HG02759 (cell line): ENCODE data around the gene RAD51B.
A peak's percentile ranks its signal among the peaks of the same experiment; 100 is the strongest.

Experiments used
- ATAC-seq: cut with Tn5 transposase; IDR thresholded peaks from one replicate; pipeline ENCODE4 v1.9.1; 2021; ENCODE audit warnings: mild to moderate bottlenecking, moderate library complexity; ENCODE audit not compliant: unreplicated experiment

Gene RAD51B

GRCh38 chr14:68492381-68493151 lies 673.0 kb downstream of the RAD51B start:
- ATAC-seq: no peak

DNA sequence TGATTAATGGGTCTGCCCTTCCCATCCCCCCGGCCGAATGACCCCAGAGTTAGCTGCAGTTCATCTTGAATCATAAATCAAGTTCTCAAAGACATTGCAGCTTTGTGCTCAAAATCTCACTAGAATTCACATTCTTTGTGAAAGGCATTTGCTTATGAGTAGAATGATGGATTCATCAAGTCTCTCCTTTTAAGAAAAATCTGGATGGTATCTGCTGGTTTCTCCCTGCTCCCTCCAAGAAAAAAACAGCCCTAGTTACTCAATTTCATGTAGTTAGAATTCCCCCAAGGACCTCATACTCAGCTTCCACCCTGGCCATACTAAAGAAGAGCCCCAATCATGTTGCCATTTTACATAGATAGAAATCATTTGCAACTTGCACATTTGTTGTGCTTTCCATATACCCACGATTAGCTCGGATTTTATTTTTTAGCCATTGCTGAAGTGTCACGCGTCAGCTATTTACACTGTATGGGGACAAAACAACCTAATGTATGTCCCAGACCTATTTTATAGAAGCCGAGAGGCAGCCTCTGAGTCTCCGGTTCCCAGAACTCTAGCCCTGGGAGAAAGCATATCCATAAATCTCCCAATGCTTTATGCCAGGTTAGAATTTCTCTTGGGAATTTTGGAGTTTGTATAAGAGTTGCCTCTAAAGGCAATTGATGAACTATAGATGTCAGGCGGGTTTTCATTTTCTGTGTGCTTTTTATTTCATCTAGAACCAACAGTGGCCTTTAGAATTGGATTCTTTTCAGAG lies 673.8 kb downstream of the RAD51B start:
- no peak for ATAC-seq

DNA sequence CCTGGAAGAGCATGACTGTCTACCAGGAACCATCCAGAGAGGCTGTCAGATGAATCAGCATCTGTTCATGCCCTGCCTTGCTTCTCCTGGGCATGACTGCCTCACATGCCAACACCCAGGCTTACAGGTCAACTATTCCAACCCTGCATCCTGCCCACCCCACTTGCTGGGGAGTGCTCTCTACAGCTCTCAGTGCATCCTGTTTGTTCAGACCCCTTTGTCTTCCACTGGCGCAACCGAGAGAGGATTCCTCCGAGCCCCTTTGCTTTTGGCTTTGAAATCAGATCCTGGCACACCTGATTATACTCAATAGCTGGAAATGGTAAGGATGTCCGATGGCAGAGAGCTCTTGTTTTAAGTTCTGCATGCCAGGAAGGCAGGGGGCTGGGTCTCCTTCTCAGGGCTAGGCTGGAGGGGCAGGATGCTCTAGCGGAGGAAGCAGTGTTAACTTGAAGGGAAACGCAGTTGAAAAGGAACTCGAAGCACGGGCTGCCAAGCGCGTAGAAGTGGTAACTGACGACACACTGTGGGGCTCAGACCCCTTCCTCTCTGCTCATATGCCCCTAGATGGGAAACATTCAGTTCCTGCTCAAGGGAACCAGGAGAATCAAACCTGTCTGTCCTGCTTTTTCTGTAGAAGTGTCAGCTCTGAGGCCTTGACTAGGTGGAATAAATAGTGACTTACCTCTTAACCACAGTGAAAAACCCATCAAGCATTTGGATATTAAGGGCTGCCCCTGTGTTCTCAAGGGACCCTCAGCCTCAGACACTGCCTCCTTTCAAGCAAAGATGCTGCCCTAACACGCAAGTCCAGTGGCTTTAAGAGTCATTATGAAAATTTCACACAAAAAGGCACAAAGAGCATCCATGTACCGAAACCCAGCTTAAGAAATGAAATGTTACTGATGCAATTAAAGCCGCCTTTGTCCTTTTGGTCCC lies 675.8 kb downstream of the RAD51B start:
- peak; percentile 75 for ATAC-seq

GRCh38 chr14:68497011-68497410 lies 677.4 kb downstream of the RAD51B start:
- no peak for ATAC-seq

DNA sequence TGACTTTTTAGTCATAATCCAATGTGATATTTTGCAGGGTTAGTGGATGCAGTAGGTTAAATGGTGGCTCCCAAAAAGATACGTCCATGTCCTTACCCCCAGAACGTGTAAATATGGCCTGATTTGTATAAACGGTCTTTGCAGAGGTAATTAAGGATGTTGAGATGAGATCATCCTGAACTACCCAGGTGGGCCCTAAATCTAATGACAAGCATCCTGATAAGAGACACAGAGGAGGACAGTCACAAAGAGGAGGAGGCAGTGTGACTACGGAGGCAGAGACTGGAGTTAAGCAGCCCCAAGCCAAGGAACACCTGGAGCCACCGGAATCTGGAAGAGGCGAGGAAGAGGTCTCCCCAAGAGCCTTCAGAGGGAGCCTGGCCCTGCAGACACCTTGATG lies 679.9 kb downstream of the RAD51B start:
- ATAC-seq: no peak

DNA sequence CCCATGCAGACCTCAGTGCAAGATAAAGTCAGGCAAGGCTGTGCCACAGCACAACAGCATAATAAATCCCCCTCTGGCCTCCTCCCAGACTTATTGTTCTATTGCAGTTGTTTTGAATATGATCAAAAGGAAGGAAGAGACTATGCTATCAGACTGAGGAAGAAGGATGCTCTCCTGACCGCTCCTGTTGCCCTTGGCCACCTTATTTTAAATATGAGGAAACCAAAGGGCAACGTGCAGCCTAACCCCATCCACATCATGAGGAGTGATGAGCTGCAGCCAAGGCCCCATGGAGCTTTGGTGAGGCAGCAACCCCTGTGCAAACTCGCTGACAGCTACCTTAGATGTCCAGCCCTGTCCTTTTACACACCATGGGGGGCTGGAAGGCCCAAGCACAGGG lies 681.6 kb downstream of the RAD51B start:
- no peak for ATAC-seq

DNA sequence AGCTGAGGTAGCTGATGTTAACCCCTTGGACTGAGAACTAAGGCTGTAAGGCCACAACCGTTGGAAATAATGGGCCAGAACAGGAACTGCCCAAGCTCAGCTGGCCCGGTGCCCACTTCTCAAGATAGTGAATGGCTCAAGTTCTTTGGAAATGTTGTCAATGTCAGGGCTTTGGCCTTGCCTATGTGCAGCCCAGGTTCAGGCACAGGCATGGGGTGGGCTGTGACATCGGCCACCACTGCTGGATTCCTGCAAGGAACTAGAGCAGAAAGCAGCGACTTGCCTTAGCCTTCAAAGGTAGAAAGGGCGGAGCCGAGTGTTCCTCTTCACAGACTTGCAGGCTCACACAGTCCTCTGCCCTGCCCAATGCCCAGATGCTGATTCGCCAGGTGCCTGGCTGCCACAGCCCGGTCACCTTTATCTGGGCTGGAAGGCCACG lies 682.1 kb downstream of the RAD51B start:
- no peak for ATAC-seq

DNA sequence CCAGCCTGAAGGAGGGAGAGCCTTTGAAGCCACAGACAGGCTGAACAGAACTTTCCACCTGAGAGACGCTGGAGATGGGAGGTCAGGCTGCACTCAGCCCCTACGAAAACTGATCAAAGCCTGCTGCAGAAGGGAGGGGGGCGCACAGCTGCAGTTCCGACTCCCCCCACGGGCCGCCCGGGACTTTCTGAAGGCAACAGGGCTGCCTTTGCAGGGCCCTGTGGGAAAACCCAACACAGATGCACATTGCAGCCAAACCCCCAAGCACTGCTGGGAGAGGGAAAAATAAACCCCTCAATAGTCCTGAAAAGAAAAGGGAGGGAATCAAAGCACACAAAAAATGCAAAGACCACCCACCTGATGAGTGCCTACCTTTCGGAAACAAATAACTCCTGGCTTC lies 682.7 kb downstream of the RAD51B start:
- ATAC-seq: no peak

- ATAC-seq: no peak
Measured at GRCh38 chr14:68503186-68503825, 683.7 kb downstream of the RAD51B start.

GRCh38 chr14:68504861-68505260 lies 685.3 kb downstream of the RAD51B start:
- ATAC-seq: no peak

- ATAC-seq: peak; percentile 15
Measured at GRCh38 chr14:68506021-68506644, 686.6 kb downstream of the RAD51B start.

DNA sequence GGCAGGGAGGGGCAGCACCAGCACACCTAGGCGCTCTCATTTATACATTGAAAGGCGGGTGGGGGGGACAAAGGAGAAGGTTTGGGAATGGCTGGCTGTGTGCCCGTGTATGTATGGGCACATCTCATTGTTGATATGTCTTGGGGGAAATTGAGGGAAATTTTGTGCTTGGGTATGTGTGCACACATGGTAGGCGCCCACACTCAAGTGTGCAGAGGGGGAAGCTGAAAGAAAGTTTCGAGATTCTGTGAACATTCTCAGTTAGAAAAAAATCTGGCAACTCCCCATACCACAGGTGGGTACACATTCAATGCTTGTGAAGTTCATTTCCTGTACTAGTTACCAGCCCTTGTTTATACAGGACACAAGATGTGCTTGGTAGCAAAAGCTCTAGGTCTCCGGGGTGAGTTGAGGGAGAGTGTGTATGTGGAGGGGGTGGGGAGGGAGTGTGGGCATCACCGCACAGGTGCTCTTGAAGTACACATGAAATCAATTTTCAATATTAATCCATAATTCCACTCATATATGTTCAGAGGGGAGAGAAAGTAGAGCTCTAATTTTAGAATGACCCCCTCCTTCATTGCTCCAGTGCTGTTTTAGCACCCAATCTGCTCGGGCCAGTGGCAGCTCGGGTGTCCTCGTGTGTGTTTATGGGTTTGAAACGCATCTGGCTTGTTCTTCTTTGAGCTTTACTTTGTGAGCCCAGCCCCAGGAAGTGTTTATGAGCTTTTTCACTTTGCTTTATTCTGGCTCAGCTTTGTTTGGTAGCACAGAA lies 687.3 kb downstream of the RAD51B start:
- peak; percentile 79 for ATAC-seq

DNA sequence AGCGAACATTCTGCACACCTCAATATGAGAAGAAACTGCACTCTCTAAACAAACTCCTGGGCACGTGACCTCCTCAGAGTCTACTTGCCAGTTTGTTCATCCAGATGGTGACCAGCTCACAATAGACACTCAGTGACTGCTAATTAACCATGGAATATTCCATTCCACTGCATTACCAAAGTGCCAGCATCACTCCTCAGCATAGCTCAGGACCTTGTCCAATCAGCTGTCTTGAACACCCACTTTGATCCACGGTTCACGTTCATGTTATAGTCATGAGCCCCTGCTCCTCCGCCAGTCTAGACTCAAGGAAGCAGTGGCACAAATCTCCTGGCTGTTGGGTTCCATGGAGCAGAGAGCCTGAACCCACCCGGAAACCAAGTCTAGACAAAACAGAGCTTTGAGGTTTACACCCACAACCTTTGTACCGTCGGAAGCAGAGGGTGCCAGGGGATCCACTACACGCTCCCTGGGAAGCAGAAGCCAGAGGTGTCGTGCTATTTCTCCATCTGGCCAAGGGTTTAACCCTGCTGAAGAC lies 688.0 kb downstream of the RAD51B start:
- no peak for ATAC-seq

GRCh38 chr14:68508581-68508980 lies 689.0 kb downstream of the RAD51B start:
- no peak for ATAC-seq

- no peak for ATAC-seq
Measured at GRCh38 chr14:68509188-68509983, 689.8 kb downstream of the RAD51B start.

DNA sequence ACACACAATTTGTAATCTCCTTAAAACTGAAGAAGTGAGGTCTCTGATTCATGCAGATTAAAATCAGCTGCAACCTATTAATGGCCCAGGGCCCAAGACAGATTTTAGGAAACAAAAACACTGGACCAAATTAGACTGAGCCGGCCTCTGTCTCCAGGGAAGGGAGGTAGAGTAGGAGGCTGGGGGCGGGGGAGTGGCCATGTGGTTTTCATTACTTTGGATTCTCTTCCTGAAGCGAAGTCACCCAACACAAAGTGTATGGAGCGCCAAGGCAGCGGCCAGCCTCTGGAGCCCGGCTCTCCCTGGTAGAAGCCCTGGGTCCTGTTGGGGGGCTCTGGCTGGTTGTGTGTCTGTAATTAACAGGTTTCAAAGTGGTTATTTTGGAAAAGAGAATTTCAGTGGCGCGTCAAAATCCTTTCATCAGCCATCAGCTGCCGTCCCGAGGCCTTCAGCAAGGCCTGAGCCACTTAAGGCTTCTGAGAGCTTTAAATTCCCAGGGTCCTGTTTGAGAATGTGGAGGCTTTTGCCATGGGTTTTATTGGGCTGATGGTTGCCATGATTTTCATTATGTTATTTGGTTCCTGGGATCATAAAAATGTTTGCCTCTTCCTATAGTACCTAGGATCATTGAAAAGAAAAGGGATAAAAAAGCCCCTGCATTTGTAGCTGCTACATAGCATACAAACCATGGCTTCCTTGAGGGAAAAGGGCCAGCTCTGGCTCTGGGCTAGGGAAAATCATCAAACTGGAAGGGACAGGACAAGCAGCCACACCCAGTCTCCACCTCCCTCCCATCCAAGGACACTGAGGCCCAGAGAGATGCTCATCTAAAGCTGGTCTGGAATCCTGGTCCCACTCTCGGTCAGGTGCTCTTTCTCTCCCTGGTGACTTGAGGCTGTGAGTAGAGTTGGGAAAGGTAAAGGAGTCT lies 690.9 kb downstream of the RAD51B start:
- ATAC-seq: no peak
